HepG2 (cell line): ENCODE data around the gene APOA1. TPM values are rescaled to one million over a fixed set of nuclear protein-coding genes. Genes with fewer than 3 reads are reported as not detected.

Experiments used
- ATAC-seq: fragments of 200-7000 bp; cut with Tn5 transposase; 3 replicates; pipeline ENCODE4 v1.9.1; 2020; ENCODE audit warnings: mild to moderate bottlenecking, moderate library complexity
- BruUV-seq: library from RNA; stranded (reverse); fragments of 400-500 nt; replicated peaks from 2 replicates; lab custom pipeline; 2021; lab: Mats Ljungman, UMichigan
- CTCF ChIA-PET: fragments of 300-600 bp; formaldehyde crosslinking; extraction: SDS; loops from one replicate; lab custom pipeline; 2021; ENCODE audit warnings: low total read pairs, inconsistent platforms, low intra/inter-chr PET ratio; lab: Yijun Ruan, JAX
- POLR2A ChIA-PET: fragments of 350-600 bp; sonication (Branson Sonifier 250); formaldehyde crosslinking; loops from one replicate; lab custom pipeline; 2020; ENCODE audit warnings: antibody characterized with exemption, inconsistent platforms; lab: Yijun Ruan, JAX
- DNase-seq: peaks from one replicate; pipeline ENCODE4 v3.0.0-alpha.2; 2015; ENCODE audit warnings: low spot score
- FAIRE-seq: peaks from 3 replicates; lab custom pipeline; 2011; peaks lifted over from hg19 to GRCh38; lab: Jason Lieb, UNC
- H2AFZ ChIP-seq: one replicate; pipeline ENCODE4 v1.6.1; 2011; ENCODE audit warnings: low read length, inconsistent platforms
- H3K27ac ChIP-seq: fragments of 300-600 bp; 3 replicates; pipeline ENCODE4 v1.8.0; 2011; ENCODE audit warnings: mixed run types, mild to moderate bottlenecking, mixed read lengths, low read length, inconsistent platforms; ENCODE audit not compliant: insufficient read depth; ENCODE audit errors: extremely low read length
- H3K27me3 ChIP-seq, 2 experiments: fragments of 200-600 bp in 1 of 2; 2 replicates in 1 of 2; 3 replicates in 1 of 2; pipeline versions ENCODE4 v1.6.0 to v1.8.0; 2011; ENCODE audit warnings: low read length in 2 of 2, mild to moderate bottlenecking in 2 of 2, moderate library complexity in 2 of 2, inconsistent platforms in 1 of 2; ENCODE audit not compliant: insufficient read depth in 2 of 2, control insufficient read depth in 1 of 2
- H3K36me3 ChIP-seq, 2 experiments: fragments of 200-600 bp in 1 of 2; replicated peaks in 1 of 2; 2 replicates in 1 of 2; 3 replicates in 1 of 2; pipeline versions ENCODE4 v1.5.1 to v1.8.0; 2011; ENCODE audit warnings: low read length in 2 of 2, inconsistent platforms in 1 of 2; ENCODE audit not compliant: insufficient read depth in 2 of 2, control insufficient read depth in 1 of 2
- H3K4me1 ChIP-seq: 2 replicates; pipeline ENCODE4 v1.5.1; 2012; ENCODE audit warnings: low read length, inconsistent platforms; ENCODE audit not compliant: insufficient read depth
- H3K4me2 ChIP-seq: 2 replicates; pipeline ENCODE4 v1.6.0; 2011; ENCODE audit warnings: low read depth, low read length, inconsistent platforms
- H3K4me3 ChIP-seq, 3 experiments: fragments of 200-600 bp in 1 of 3; sonication (generic), shearing (Covaris generic) in 1 of 3; replicated peaks in 1 of 3; 2 replicates each; pipeline ENCODE4 v1.5.1; 2011 to 2016; ENCODE audit warnings: low read length in 3 of 3, inconsistent platforms in 2 of 3, low read depth in 2 of 3, mild to moderate bottlenecking in 2 of 3, control low read depth in 1 of 3, mixed read lengths in 1 of 3; ENCODE audit not compliant: insufficient read depth in 1 of 3
- H3K79me2 ChIP-seq: one replicate; pipeline ENCODE4 v1.6.1; 2011; ENCODE audit warnings: low read length, inconsistent platforms; ENCODE audit not compliant: insufficient read depth
- H3K9ac ChIP-seq: 2 replicates; pipeline ENCODE4 v1.6.0; 2011; ENCODE audit warnings: mild to moderate bottlenecking, low read depth, low read length, inconsistent platforms; ENCODE audit not compliant: insufficient read depth
- H3K9me3 ChIP-seq: 2 replicates; pipeline ENCODE4 v1.5.1; 2012; ENCODE audit warnings: mild to moderate bottlenecking, low read length
- H4K20me1 ChIP-seq: 2 replicates; pipeline ENCODE4 v1.6.0; 2011; ENCODE audit warnings: inconsistent platforms, mild to moderate bottlenecking, low read length, moderate library complexity; ENCODE audit not compliant: insufficient read depth
- AHR ChIP-seq: IDR thresholded peaks from 2 replicates; pipeline ENCODE4 v1.6.1; 2018; ENCODE audit warnings: missing genetic modification reagents, missing compliant biosample characterization
- CREB1 ChIP-seq, 2 experiments: fragments of 450-650 bp in 1 of 2; IDR thresholded peaks; 2 replicates each; pipeline ENCODE4 v1.6.1; 2016 to 2017; ENCODE audit warnings: control low read depth in 1 of 2, mild to moderate bottlenecking in 1 of 2, missing compliant biosample characterization in 1 of 2, missing genetic modification characterization in 1 of 2
- ELF4 ChIP-seq: sonication (generic); formaldehyde crosslinking; IDR thresholded peaks from 2 replicates; pipeline ENCODE4 v1.5.0; 2020; ENCODE audit warnings: missing genetic modification reagents, mild to moderate bottlenecking, moderate library complexity, borderline replicate concordance
- GABPB1 ChIP-seq: IDR thresholded peaks from 2 replicates; pipeline ENCODE4 v1.6.1; 2016; ENCODE audit warnings: mild to moderate bottlenecking, missing genetic modification reagents, moderate library complexity, missing compliant biosample characterization
- GTF3A ChIP-seq: sonication (generic); formaldehyde crosslinking; conservative IDR thresholded peaks from 2 replicates; pipeline ENCODE4 v1.4.0; 2020; ENCODE audit warnings: mild to moderate bottlenecking, missing genetic modification reagents
- HDAC1 ChIP-seq: sonication (generic); formaldehyde crosslinking; IDR thresholded peaks from 2 replicates; pipeline ENCODE4 v1.5.1; 2020; ENCODE audit warnings: mild to moderate bottlenecking, missing genetic modification reagents
- KAT7 ChIP-seq: IDR thresholded peaks from 2 replicates; pipeline ENCODE4 v1.6.1; 2018; ENCODE audit warnings: borderline replicate concordance, missing compliant biosample characterization
- KDM5B ChIP-seq: sonication (generic); formaldehyde crosslinking; IDR thresholded peaks from 2 replicates; pipeline ENCODE4 v1.4.0; 2020; ENCODE audit warnings: missing genetic modification reagents, mild to moderate bottlenecking, borderline replicate concordance
- KLF9 ChIP-seq: IDR thresholded peaks from 2 replicates; pipeline ENCODE4 v1.6.1; 2016; ENCODE audit warnings: low read depth
- MYC ChIP-seq: sonication (generic); formaldehyde crosslinking; IDR thresholded peaks from 2 replicates; pipeline ENCODE4 v1.9.0; 2021; ENCODE audit warnings: missing genetic modification reagents, borderline replicate concordance
- NAIF1 ChIP-seq: sonication (generic); formaldehyde crosslinking; IDR thresholded peaks from 2 replicates; pipeline ENCODE4 v1.5.0; 2020; ENCODE audit warnings: mild to moderate bottlenecking, missing genetic modification reagents, borderline replicate concordance
- RFXAP ChIP-seq: sonication (generic); formaldehyde crosslinking; IDR thresholded peaks from 2 replicates; pipeline ENCODE4 v1.4.0; 2020; ENCODE audit warnings: missing genetic modification reagents, borderline replicate concordance
- SETDB1 ChIP-seq: sonication (generic); formaldehyde crosslinking; IDR thresholded peaks from 2 replicates; pipeline ENCODE4 v1.5.1; 2020; ENCODE audit warnings: missing genetic modification reagents, mild to moderate bottlenecking, borderline replicate concordance
- SOX6 ChIP-seq, 2 experiments: fragments of 450-650 bp in 1 of 2; sonication (generic) in 1 of 2; formaldehyde crosslinking in 1 of 2; IDR thresholded peaks; 2 replicates each; pipeline versions ENCODE4 v1.4.0 to v1.6.1; 2017 to 2020; ENCODE audit warnings: antibody characterized with exemption in 1 of 2, mild to moderate bottlenecking in 1 of 2, missing genetic modification reagents in 1 of 2
- SUZ12 ChIP-seq: fragments of 150-350 bp; IDR thresholded peaks from 2 replicates; pipeline ENCODE4 v1.6.1; 2014; ENCODE audit warnings: low read depth, low read length
- TAF1 ChIP-seq: sonication (generic); formaldehyde crosslinking; IDR thresholded peaks from 2 replicates; pipeline ENCODE4 v1.4.0; 2020; ENCODE audit warnings: missing genetic modification reagents
- ZNF234 ChIP-seq: sonication (generic); formaldehyde crosslinking; conservative IDR thresholded peaks from 2 replicates; pipeline ENCODE4 v1.5.1; 2020; ENCODE audit warnings: mild to moderate bottlenecking, missing genetic modification reagents
- ZNF333 ChIP-seq: sonication (generic); formaldehyde crosslinking; IDR thresholded peaks from 2 replicates; pipeline ENCODE4 v1.4.0; 2020; ENCODE audit warnings: mild to moderate bottlenecking, missing genetic modification reagents, borderline replicate concordance
- ZNF724P ChIP-seq: sonication (generic); formaldehyde crosslinking; IDR thresholded peaks from 2 replicates; pipeline ENCODE4 v1.8.0; 2022; ENCODE audit warnings: missing genetic modification reagents, borderline replicate concordance
- ZSCAN25 ChIP-seq: sonication (generic); formaldehyde crosslinking; IDR thresholded peaks from 2 replicates; pipeline ENCODE4 v1.8.0; 2022; ENCODE audit warnings: mild to moderate bottlenecking, missing genetic modification reagents
- WGBS: methylation state at CpG from one replicate; pipeline ENCODE4 v1.1.6; 2017; ENCODE audit warnings: low lambda C conversion rate; 5-methylcytosine and 5-hydroxymethylcytosine counted together
- in situ Hi-C: cut with HindIII; loops from 2 replicates; pipeline ENCODE4 v1.10.0; 2017; ENCODE audit warnings: low pct_unique_long_range_greater_than_20kb; ENCODE audit not compliant: extremely low pct_ligation_motif_present
- intact Hi-C: fragments of 100-400 bp; cut with micrococcal nuclease; formaldehyde crosslinking; loops from one replicate; pipeline ENCODE4 v1.10.0; 2022; ENCODE audit not compliant: unreplicated experiment
- polyA plus RNA-seq, 8 experiments: library from polyadenylated mRNA; depleted of rRNA in 3 of 8; stranded (reverse) in 7 of 8; unstranded in 1 of 8; fragments of >200 nt; fragmentation: Illumina TruSeq in 4 of 8; extraction: Trizol in 4 of 8; gene quantifications; 2 replicates each; pipeline versions ENCODE4 v1.2.1 to v1.2.3, GENCODE V29; 2011 to 2016; ENCODE audit warnings: low read depth in 4 of 8, missing spikeins in 1 of 8, mixed read lengths in 1 of 8; ENCODE audit not compliant: insufficient read depth in 1 of 8
- total RNA-seq, 5 experiments: library from RNA; depleted of rRNA; stranded (reverse); fragments of >200 nt; fragmentation: Illumina TruSeq; extraction: Trizol; gene quantifications; 2 replicates each; pipeline ENCODE4 v1.2.3, GENCODE V29; 2016; ENCODE audit warnings: low read depth in 1 of 5
- TF ChIP-seq, protein P1 (sequence below): IDR thresholded peaks from 2 replicates; pipeline ENCODE4 v1.6.1; 2016; ENCODE audit warnings: missing compliant biosample characterization, missing genetic modification reagents, borderline replicate concordance
- TF ChIP-seq, protein P2 (sequence below): sonication (generic); formaldehyde crosslinking; IDR thresholded peaks from 2 replicates; pipeline ENCODE4 v1.5.0; 2020; ENCODE audit warnings: mild to moderate bottlenecking, missing genetic modification reagents, moderate library complexity

Gene APOA1
- total and polyA plus RNA-seq, 2 of the 13 experiments (the other 11 are each of a cell fraction or from before 2014, with no cell fraction given): 1,973 to 5,485 TPM

DNA sequence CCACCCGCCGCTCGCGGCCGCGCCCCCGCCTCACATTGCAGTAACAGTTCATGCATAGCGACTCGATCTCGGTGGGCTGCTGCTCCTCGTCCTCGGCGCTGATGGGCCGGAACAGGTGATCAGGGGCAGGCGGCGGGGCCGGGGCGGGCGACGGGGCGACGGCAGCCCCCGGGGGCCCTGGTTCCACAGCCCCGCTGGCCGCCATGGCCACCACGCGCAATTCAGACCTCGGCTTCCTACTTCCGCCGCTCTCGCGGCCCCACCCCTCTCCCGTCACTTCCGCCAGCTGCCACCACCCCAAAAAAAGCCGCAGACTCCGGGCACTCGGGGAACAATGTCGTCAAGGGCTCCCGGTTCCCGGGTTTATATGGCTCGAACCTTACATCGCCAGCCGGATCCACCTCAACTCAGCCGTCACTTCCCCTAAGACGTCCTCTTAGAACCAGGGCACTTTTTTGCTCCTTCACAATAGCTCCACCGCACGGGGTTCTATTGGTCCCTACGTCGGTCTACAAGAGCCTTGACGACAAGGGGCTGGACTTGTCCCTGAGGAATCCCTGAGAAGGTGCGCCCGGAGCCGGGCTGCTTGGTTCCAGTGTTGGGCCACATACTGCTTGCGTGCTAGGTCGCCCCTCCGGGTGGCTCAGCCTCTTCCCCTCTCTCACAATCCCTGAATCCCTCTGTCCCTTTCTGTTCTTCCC lies 49.5 kb downstream of the APOA1 start, which contains the start of gene ZPR1:
Gene ZPR1, minus strand, starts transcription at position 238 of the 701 bp plus-strand sequence. Its CDS starts 33 bp downstream, at position 205.
- ChIA-PET CTCF (no interaction called here), POLR2A (interaction anchor here (0.6 to 17.3 kb wide), 13 partner anchors 13 to 318 kb away, joined by 3 to 1365 read pairs (median 4); partner anchors contain the start of genes APOA1, APOA4, APOC3 and BUD13)
- H3K9me3 ChIP-seq: no peaks in the 10 kb centered on the region
- FAIRE-seq: no peak
- peaks cover 16 to 38% of the 10 kb centered on the region in 2 experiments for H3K36me3 ChIP-seq
- H3K4me2 ChIP-seq: peak within 1 kb of the TSS; percentile 99
- H3K9ac ChIP-seq: peak within 1 kb of the TSS; percentile 84
- 1% methylated on average over 22 of the region's 56 CpGs for WGBS
- H3K4me3 ChIP-seq: peak within 1 kb of the TSS; percentile 79 to 90 (median 86)
- H3K27me3 ChIP-seq: no peaks in the 10 kb centered on the region; a peak in 1 of 5 replicates
- no TSS peak for BruUV-seq
- intact Hi-C loops (no loop called here), in situ Hi-C loops (no loop called here)
- DNase-seq: peak; percentile 37
- peak; percentile 55 for ATAC-seq
- no peak within 1 kb of the TSS for H2AFZ ChIP-seq
- H4K20me1 ChIP-seq: no peaks in the 10 kb centered on the region
- peaks cover 58% of the 10 kb centered on the region for H3K4me1 ChIP-seq
- peaks cover 35% of the 10 kb centered on the region for H3K79me2 ChIP-seq
- peak within 1 kb of the TSS; percentile 61 for H3K27ac ChIP-seq
- TF ChIP-seq, protein P1, sequence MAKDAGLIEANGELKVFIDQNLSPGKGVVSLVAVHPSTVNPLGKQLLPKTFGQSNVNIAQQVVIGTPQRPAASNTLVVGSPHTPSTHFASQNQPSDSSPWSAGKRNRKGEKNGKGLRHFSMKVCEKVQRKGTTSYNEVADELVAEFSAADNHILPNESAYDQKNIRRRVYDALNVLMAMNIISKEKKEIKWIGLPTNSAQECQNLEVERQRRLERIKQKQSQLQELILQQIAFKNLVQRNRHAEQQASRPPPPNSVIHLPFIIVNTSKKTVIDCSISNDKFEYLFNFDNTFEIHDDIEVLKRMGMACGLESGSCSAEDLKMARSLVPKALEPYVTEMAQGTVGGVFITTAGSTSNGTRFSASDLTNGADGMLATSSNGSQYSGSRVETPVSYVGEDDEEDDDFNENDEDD: no peak
- TF ChIP-seq MYC: peak; percentile 64; the same call in 1 of the 2 replicates
- peak; percentile 84; the same call in 1 of the 2 replicates for TF ChIP-seq ZNF724P (CRISPR knock-in tag)
- TF ChIP-seq KDM5B (CRISPR knock-in tag): peak; percentile 39; the same call in 1 of the 2 replicates
- TF ChIP-seq, protein P2, sequence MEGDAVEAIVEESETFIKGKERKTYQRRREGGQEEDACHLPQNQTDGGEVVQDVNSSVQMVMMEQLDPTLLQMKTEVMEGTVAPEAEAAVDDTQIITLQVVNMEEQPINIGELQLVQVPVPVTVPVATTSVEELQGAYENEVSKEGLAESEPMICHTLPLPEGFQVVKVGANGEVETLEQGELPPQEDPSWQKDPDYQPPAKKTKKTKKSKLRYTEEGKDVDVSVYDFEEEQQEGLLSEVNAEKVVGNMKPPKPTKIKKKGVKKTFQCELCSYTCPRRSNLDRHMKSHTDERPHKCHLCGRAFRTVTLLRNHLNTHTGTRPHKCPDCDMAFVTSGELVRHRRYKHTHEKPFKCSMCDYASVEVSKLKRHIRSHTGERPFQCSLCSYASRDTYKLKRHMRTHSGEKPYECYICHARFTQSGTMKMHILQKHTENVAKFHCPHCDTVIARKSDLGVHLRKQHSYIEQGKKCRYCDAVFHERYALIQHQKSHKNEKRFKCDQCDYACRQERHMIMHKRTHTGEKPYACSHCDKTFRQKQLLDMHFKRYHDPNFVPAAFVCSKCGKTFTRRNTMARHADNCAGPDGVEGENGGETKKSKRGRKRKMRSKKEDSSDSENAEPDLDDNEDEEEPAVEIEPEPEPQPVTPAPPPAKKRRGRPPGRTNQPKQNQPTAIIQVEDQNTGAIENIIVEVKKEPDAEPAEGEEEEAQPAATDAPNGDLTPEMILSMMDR: no peak
- peak; percentile 59 for TF ChIP-seq CREB1 (IDR thresholded peaks at IDR 0.05)
- TF ChIP-seq CREB1 (CRISPR knock-in tag; IDR thresholded peaks at IDR 0.05): peak; percentile 94
- no peak for TF ChIP-seq KLF9 (CRISPR knock-in tag)
- 0 out of 2 replicates have a peak, but pooled peaks have one; percentile 47 for TF ChIP-seq ZNF234 (CRISPR knock-in tag)
- peak; percentile 61 for TF ChIP-seq TAF1 (CRISPR knock-in tag)
- TF ChIP-seq KAT7: peak; percentile 84
- peak; percentile 72; the same call in 1 of the 2 replicates for TF ChIP-seq NAIF1 (CRISPR knock-in tag)
- TF ChIP-seq SUZ12: no peak
- TF ChIP-seq GABPB1 (CRISPR knock-in tag): peak; percentile 96
- TF ChIP-seq HDAC1 (CRISPR knock-in tag): peak; percentile 81
- 0 out of 2 replicates have a peak, but pooled peaks have one; percentile 63 for TF ChIP-seq AHR (CRISPR knock-in tag)
- TF ChIP-seq GTF3A: no peak
- TF ChIP-seq ELF4: 0 out of 2 replicates have a peak, but pooled peaks have one; percentile 39
- TF ChIP-seq ZSCAN25 (CRISPR knock-in tag): peak; percentile 22; the same call in 1 of the 2 replicates
- TF ChIP-seq ZNF333: 0 out of 2 replicates have a peak, but pooled peaks have one; percentile 44
- TF ChIP-seq SOX6 (IDR thresholded peaks at IDR 0.05): no peak
- TF ChIP-seq SOX6 (CRISPR knock-in tag; IDR thresholded peaks at IDR 0.05): peak; percentile 39; the same call in 1 of the 2 replicates
- TF ChIP-seq SETDB1 (CRISPR knock-in tag): no peak
- TF ChIP-seq RFXAP (CRISPR knock-in tag): peak; percentile 15; the same call in 1 of the 2 replicates
